Measurements from ENCODE around the gene PVALB. TPM values are rescaled to one million over a fixed set of nuclear protein-coding genes. Genes with fewer than 3 reads are reported as not detected.

The PVALB gene
- total and polyA plus RNA-seq, 9 of the 15 experiments (the other 6 are each of a cell fraction or from before 2014, with no cell fraction given) = not detected

DNA sequence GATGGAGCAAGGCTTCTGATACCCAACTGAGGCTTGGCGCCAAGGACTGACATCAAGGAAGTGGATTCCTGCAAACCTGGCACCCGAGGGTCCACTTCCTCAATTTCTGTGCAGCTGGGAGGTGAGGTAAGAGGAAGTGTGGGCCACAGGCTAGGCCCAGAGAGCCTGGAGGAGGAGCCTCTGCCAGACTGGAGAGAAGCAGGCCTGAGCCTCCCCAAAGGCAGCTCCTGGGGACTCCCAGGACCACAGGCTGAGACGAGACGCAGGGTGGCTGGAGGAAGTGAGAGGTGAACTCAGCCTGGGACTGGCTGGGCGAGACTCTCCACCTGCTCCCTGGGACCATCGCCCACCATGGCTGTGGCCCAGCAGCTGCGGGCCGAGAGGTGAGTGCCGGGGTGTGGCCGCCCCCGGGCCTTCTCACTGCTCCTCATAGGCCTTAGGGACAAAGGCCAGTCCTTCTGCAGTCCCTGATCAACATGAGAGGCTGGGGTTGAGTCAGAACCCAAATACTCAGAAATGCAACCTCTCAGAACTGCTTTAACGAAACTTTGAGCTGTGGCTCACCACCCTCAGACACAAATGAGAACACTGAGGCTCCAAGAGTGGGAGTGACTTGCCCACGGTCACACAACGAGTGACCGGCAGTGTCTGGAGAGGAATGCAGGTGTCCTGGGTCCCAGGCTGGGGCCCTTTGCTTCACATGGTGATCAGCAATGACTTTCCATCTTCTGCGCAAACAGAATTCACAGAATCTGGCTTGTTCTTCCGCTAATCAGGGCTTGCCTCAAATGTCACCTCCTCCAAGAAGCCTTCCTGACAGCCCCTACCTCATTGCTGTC is 44.2 kb upstream of the PVALB start, which contains the start of gene NCF4:
Gene NCF4, plus strand, starts transcription at position 186 of the 839 bp plus-strand sequence. Its CDS starts 166 bp downstream, at position 352.
- Histone ChIP-seq H3K79me2 (ENCODE audit: control insufficient read depth, insufficient read depth, low read length) (no peaks in the 10 kb centered on the region), H3K4me1 (replicated peaks in 1 of 2; ENCODE audit: control insufficient read depth in 2 of 2, insufficient read depth in 2 of 2, low read length in 2 of 2) (peaks cover 0 to 18% of the 10 kb centered on the region in 2 experiments; a peak in 3 of 5 replicates), H3K4me2 (ENCODE audit: insufficient read depth, low read length) (no peak within 1 kb of the TSS), H4K20me1 (replicated peaks; ENCODE audit: control insufficient read depth, insufficient read depth, low read length) (no peaks in the 10 kb centered on the region; the same call in 1 of the 2 replicates), H3K4me3 (no peak within 1 kb of the TSS), H3K9me1 (ENCODE audit: control insufficient read depth, insufficient read depth, low read length) (no peaks in the 10 kb centered on the region), H3K27me3 (ENCODE audit: control insufficient read depth in 2 of 2, insufficient read depth in 2 of 2, low read length in 2 of 2) (peaks cover 0 to 6% of the 10 kb centered on the region in 2 experiments; a peak in 1 of 5 replicates), H3K9ac (ENCODE audit: insufficient read depth in 1 of 2, low read depth in 2 of 2, low read length in 2 of 2) (no peak within 1 kb of the TSS), H3K9me3 (replicated peaks; ENCODE audit: control insufficient read depth, insufficient read depth, low read depth, low read length) (no peaks in the 10 kb centered on the region), H2AFZ (ENCODE audit: low read depth, low read length) (no peak within 1 kb of the TSS), H3K36me3 (ENCODE audit: control insufficient read depth, insufficient read depth, low read length) (no peaks in the 10 kb centered on the region), H3K27ac (ENCODE audit: extremely low read depth, low read depth, low read length) (no peak within 1 kb of the TSS)
- intact Hi-C loops (cut with micrococcal nuclease) (no loop called here), in situ Hi-C loops (cut with MboI) (loop anchor here (10.0 kb wide), 1 partner anchor 316 kb away; no protein-coding TSS in a partner anchor)
- DNase-seq (ENCODE audit: extremely low read depth in 1 of 4, low spot score in 3 of 4) (no peak), FAIRE-seq (no peak), ATAC-seq (peak; percentile 34; the same call in 1 of the 3 replicates)
- 44% methylated on average over 10 of the region's 17 CpGs for WGBS (ENCODE audit: insufficient coverage, low coverage, missing lambda C conversion rate)
- CTCF ChIA-PET (ENCODE audit: low intra/inter-chr PET ratio) = no interaction called here
- POLR2A ChIA-PET = no interaction called here
- BruUV-seq (replicated peaks) = no TSS peak
- TF ChIP-seq MTA2 (IDR thresholded peaks at IDR 0.05; ENCODE audit: low read depth) = no peak
- TF ChIP-seq KLF10 (CRISPR knock-in tag; IDR thresholded peaks at IDR 0.05) = no peak
- no peak for TF ChIP-seq TSC22D4 (tag; IDR thresholded peaks at IDR 0.05)
- TF ChIP-seq, protein P1, sequence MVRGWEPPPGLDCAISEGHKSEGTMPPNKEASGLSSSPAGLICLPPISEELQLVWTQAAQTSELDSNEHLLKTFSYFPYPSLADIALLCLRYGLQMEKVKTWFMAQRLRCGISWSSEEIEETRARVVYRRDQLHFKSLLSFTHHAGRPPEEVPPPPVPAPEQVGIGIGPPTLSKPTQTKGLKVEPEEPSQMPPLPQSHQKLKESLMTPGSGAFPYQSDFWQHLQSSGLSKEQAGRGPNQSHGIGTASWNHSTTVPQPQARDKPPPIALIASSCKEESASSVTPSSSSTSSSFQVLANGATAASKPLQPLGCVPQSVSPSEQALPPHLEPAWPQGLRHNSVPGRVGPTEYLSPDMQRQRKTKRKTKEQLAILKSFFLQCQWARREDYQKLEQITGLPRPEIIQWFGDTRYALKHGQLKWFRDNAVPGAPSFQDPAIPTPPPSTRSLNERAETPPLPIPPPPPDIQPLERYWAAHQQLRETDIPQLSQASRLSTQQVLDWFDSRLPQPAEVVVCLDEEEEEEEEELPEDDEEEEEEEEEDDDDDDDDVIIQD (CRISPR knock-in tag; IDR thresholded peaks at IDR 0.05) = no peak
- TF ChIP-seq, protein P2, sequence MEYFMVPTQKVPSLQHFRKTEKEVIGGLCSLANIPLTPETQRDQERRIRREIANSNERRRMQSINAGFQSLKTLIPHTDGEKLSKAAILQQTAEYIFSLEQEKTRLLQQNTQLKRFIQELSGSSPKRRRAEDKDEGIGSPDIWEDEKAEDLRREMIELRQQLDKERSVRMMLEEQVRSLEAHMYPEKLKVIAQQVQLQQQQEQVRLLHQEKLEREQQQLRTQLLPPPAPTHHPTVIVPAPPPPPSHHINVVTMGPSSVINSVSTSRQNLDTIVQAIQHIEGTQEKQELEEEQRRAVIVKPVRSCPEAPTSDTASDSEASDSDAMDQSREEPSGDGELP (CRISPR knock-in tag; IDR thresholded peaks at IDR 0.05; ENCODE audit: borderline replicate concordance) = 0 out of 2 replicates have a peak, but pooled peaks have one; percentile 29
- no peak for TF ChIP-seq PHTF2 (CRISPR knock-in tag; IDR thresholded peaks at IDR 0.05)
- TF ChIP-seq FUS (optimal IDR thresholded peaks at IDR 0.05; ENCODE audit: low read depth, low read length) = no peak
- TF ChIP-seq, protein P3, sequence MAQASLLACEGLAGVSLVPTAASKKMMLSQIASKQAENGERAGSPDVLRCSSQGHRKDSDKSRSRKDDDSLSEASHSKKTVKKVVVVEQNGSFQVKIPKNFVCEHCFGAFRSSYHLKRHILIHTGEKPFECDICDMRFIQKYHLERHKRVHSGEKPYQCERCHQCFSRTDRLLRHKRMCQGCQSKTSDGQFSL (CRISPR knock-in tag; IDR thresholded peaks at IDR 0.05) = no peak
- TF ChIP-seq, protein P3 (tag; IDR thresholded peaks at IDR 0.05) = no peak
- TF ChIP-seq, protein P4, sequence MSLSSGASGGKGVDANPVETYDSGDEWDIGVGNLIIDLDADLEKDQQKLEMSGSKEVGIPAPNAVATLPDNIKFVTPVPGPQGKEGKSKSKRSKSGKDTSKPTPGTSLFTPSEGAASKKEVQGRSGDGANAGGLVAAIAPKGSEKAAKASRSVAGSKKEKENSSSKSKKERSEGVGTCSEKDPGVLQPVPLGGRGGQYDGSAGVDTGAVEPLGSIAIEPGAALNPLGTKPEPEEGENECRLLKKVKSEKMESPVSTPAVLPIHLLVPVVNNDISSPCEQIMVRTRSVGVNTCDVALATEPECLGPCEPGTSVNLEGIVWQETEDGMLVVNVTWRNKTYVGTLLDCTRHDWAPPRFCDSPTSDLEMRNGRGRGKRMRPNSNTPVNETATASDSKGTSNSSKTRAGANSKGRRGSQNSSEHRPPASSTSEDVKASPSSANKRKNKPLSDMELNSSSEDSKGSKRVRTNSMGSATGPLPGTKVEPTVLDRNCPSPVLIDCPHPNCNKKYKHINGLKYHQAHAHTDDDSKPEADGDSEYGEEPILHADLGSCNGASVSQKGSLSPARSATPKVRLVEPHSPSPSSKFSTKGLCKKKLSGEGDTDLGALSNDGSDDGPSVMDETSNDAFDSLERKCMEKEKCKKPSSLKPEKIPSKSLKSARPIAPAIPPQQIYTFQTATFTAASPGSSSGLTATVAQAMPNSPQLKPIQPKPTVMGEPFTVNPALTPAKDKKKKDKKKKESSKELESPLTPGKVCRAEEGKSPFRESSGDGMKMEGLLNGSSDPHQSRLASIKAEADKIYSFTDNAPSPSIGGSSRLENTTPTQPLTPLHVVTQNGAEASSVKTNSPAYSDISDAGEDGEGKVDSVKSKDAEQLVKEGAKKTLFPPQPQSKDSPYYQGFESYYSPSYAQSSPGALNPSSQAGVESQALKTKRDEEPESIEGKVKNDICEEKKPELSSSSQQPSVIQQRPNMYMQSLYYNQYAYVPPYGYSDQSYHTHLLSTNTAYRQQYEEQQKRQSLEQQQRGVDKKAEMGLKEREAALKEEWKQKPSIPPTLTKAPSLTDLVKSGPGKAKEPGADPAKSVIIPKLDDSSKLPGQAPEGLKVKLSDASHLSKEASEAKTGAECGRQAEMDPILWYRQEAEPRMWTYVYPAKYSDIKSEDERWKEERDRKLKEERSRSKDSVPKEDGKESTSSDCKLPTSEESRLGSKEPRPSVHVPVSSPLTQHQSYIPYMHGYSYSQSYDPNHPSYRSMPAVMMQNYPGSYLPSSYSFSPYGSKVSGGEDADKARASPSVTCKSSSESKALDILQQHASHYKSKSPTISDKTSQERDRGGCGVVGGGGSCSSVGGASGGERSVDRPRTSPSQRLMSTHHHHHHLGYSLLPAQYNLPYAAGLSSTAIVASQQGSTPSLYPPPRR (CRISPR knock-in tag; IDR thresholded peaks at IDR 0.05; ENCODE audit: borderline replicate concordance) = no peak
- TF ChIP-seq BMI1 (IDR thresholded peaks at IDR 0.05; ENCODE audit: low read length) = no peak

Data from K562 (cell line).